HG02798 (cell line): ENCODE data around the gene FBXO27.
"Not testable (repeated sequence)": the region's sequence is repeated elsewhere in the genome, so short reads cannot be mapped to it uniquely, and the experiment has no call there.

Experiments
- ATAC-seq: cut with Tn5 transposase; IDR thresholded peaks from one replicate; pipeline ENCODE4 v1.9.1; 2021; ENCODE audit warnings: mild to moderate bottlenecking; ENCODE audit not compliant: unreplicated experiment, poor library complexity

Gene FBXO27

GRCh38 chr19:39046037-39046821 is 13.9 kb upstream of the FBXO27 start:
- ATAC-seq, result no peak

- ATAC-seq, result no peak
These were observed 13.2 kb upstream of the FBXO27 start for GRCh38 chr19:39045506-39045905.

- ATAC-seq, result no peak
These were observed 5.7 kb upstream of the FBXO27 start for GRCh38 chr19:39038098-39038497.

- no peak for ATAC-seq
These were observed 4.8 kb upstream of the FBXO27 start for GRCh38 chr19:39037194-39037593.

- ATAC-seq, result no peak
These were observed 4.2 kb upstream of the FBXO27 start for GRCh38 chr19:39036581-39036980.

GRCh38 chr19:39031368-39032062 is 834 bp downstream of the FBXO27 start:
- peak; percentile 73 for ATAC-seq

GRCh38 chr19:39030854-39031367 is 1.4 kb downstream of the FBXO27 start:
- ATAC-seq, result no peak

GRCh38 chr19:39024875-39025641 is 7.3 kb downstream of the FBXO27 start:
- no peak for ATAC-seq

GRCh38 chr19:39021063-39021462 is 11.3 kb downstream of the FBXO27 start:
- no peak for ATAC-seq

- no peak for ATAC-seq
These were observed 14.7 kb downstream of the FBXO27 start for GRCh38 chr19:39017646-39018045.

GRCh38 chr19:39017026-39017425 is 15.3 kb downstream of the FBXO27 start:
- ATAC-seq, result no peak

GRCh38 chr19:39014037-39014436 is 18.3 kb downstream of the FBXO27 start:
- ATAC-seq, result no peak

GRCh38 chr19:39009001-39009400 is 23.3 kb downstream of the FBXO27 start:
- ATAC-seq, result no peak

GRCh38 chr19:39008137-39008536 is 24.2 kb downstream of the FBXO27 start:
- ATAC-seq, result no peak

GRCh38 chr19:39007096-39007495 is 25.3 kb downstream of the FBXO27 start:
- ATAC-seq, result no peak

GRCh38 chr19:39004403-39004802 is 27.9 kb downstream of the FBXO27 start:
- no peak for ATAC-seq

GRCh38 chr19:39003796-39004195 is 28.6 kb downstream of the FBXO27 start:
- ATAC-seq, result no peak

- ATAC-seq, result no peak
These were observed 29.2 kb downstream of the FBXO27 start for GRCh38 chr19:39003188-39003587.

- no peak for ATAC-seq
These were observed 31.3 kb downstream of the FBXO27 start for GRCh38 chr19:39001041-39001440.

GRCh38 chr19:38997576-38997975 is 34.8 kb downstream of the FBXO27 start:
- ATAC-seq, result not testable (repeated sequence)

- no peak for ATAC-seq
These were observed 39.1 kb downstream of the FBXO27 start for GRCh38 chr19:38993271-38993670.
